Heart right ventricle (tissue), 16 donors: ENCODE measurements around the gene LENEP. TPM values are rescaled to one million over a fixed set of nuclear protein-coding genes. Genes with fewer than 3 reads are reported as not detected.

Experiments used
- ATAC-seq, 8 donors: fragments of 200-7000 bp; cut with Tn5 transposase; one replicate each; pipeline ENCODE4 v1.9.1; 2020; ENCODE audit warnings: mild to moderate bottlenecking in 8 of 8, moderate library complexity in 8 of 8, moderate number of reproducible peaks in 1 of 8
- DNase-seq, 2 donors: peaks; one replicate each; pipeline ENCODE4 v3.0.0-alpha.2; 2020
- H3K27ac ChIP-seq, 10 donors: fragments of 200-600 bp; sonication (generic) in 2 of 10; one replicate each; pipeline versions ENCODE4 v1.5.0 to v1.8.0; 2020 to 2022; ENCODE audit warnings: mild to moderate bottlenecking in 3 of 10
- H3K27me3 ChIP-seq, 7 donors: fragments of 200-600 bp; one replicate each; pipeline ENCODE4 v1.8.0; 2021 to 2022; ENCODE audit warnings: mild to moderate bottlenecking in 2 of 7
- H3K36me3 ChIP-seq, 9 donors: fragments of 200-600 bp; sonication (generic) in 1 of 9; one replicate each; pipeline versions ENCODE4 v1.5.0 to v1.8.0; 2020 to 2022; ENCODE audit warnings: mild to moderate bottlenecking in 2 of 9
- H3K4me1 ChIP-seq, 9 donors: fragments of 200-600 bp; sonication (generic) in 1 of 9; one replicate each; pipeline versions ENCODE4 v1.5.0 to v1.8.0; 2020 to 2022; ENCODE audit warnings: mild to moderate bottlenecking in 4 of 9
- H3K4me3 ChIP-seq, 10 donors: fragments of 200-600 bp; sonication (generic) in 2 of 10; one replicate each; pipeline versions ENCODE4 v1.5.0 to v1.8.0; 2020 to 2022; ENCODE audit warnings: mild to moderate bottlenecking in 7 of 10, moderate library complexity in 2 of 10
- H3K9me3 ChIP-seq, 11 donors: fragments of 200-600 bp in 10 of 11; sonication (generic) in 2 of 11; one replicate each; pipeline versions ENCODE4 v1.5.0 to v1.8.0; 2013 to 2022; ENCODE audit warnings: mild to moderate bottlenecking in 2 of 11, control low read depth in 1 of 11, moderate library complexity in 1 of 11
- WGBS, 2 donors: extraction: QIAGEN DNeasy Blood & Tissue Kit; methylation state at CpG; one replicate each; pipeline ENCODE4 v1.1.7; 2013; ENCODE audit warnings: inconsistent platforms in 1 of 2; 5-methylcytosine and 5-hydroxymethylcytosine counted together
- intact Hi-C, 10 donors: fragments of 100-400 bp; cut with DNase I; formaldehyde crosslinking; loops; one replicate each; pipeline versions ENCODE4 v1.11.1 to v1.14.2; 2022
- polyA plus RNA-seq, 2 donors: library from polyadenylated mRNA; stranded (reverse); fragments of 200-250 nt; gene quantifications; one replicate each; pipeline ENCODE4 v1.2.3, GENCODE V29; 2013
- total RNA-seq, 10 donors: library from RNA; stranded (reverse); fragmentation: NEBNext Ultra II Directional in 3 of 10; extraction: Animal tissue kit (Norgen Biotek cat#: 25700) in 3 of 10; gene quantifications; one replicate each; pipeline versions ENCODE4 v1.2.1 to v1.2.4, GENCODE V29; 2021 to 2023
- TF ChIP-seq, protein P1 (sequence below), 9 donors: fragments of 200-600 bp; sonication (generic) in 2 of 9; IDR thresholded peaks; one replicate each; pipeline versions ENCODE4 v1.5.0 to v1.8.0; 2021 to 2022; ENCODE audit warnings: antibody characterized with exemption in 9 of 9, mild to moderate bottlenecking in 5 of 9, moderate library complexity in 1 of 9
- donor health status: Arrhythmogenic right ventricular cardiomyopathy.
- donor health status: ischemic (EF 13 %, LVEDD 7.1; RV severe dilation, severe dysfunction).
- donor health status: healthy with polysubstance abuse.
- donor health status: DM: no; HTN: yes; CAD: no.
- donor health status: DM: no; HTN: no; CAD: no.
- donor health status: ischemic (EF 25% LVEDD 6.9; RV normal size, moderate dysfunction).
- donor health status: ischemic (EF 25% LVEDD 5.7; RV mildly dilated, moderate dysfunction).
- donor health status: healthy.
- donor health status: DM: yes; HTN: yes; CAD: no.
- donor health status: Ischemic cardiomyopathy.
- donor health status: ischemic (EF 35%, LVEDD 5.7; RV mildly dilated, moderate dysfunction).
- donor health status: nonischemic (EF 11% LVEDD 7.7; RV severe dilation, severe dysfunction).
- donor health status: DM: yes; HTN: yes; CAD: no.
- donor health status: PGD.
- donor health status: ischemic (EF 29% LVEDD 5.4; RV normal size, mild dysfunction).
- donor health status: nonischemic (EF 23%, LVEDD 6.1; RV moderate dilation, normal function).

The LENEP gene
- total and polyA plus RNA-seq, 12 donors = not detected

DNA sequence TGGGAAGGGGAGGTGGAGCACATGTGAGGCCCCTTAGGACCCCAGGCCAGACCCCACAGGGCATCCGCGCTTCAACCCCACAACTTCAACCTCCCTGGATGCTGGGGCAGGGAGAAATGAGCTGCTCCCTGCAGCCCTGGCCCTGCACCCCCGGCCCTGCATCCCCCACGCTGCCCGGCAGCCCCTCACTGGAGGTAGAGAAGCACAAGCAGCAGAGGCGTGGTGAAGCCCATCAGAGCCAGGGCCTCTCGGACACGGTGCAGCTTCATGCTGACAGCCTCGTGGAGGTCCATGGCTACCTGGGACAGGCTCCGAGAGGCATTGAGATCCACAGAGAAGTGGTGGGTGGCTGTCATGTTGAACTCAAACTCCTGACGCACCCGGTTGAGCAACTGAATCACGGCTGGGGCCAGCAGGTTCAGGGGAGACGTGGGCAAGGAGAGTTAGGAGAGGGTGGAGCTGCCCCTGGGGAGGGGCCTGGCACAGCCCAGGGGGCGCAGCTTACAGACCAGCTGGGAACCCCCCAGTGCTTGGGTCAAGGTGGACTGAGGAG lies 36.9 kb downstream of the LENEP start:
- Histone ChIP-seq H3K36me3 (no peaks in the 10 kb centered on the region), H3K4me1 (no peaks in the 10 kb centered on the region), H3K27ac (no peak overlapping the region), H3K4me3 (no peak overlapping the region), H3K9me3 (no peaks in the 10 kb centered on the region), H3K27me3 (no peaks in the 10 kb centered on the region)
- no peak for DNase-seq
- 90 to 93% methylated on average over 15 of the region's 15 CpGs for WGBS, 2 donors
- intact Hi-C loops = no loop called here
- peak in 1 of 8 donors; percentile 25 for ATAC-seq
- TF ChIP-seq, protein P1, sequence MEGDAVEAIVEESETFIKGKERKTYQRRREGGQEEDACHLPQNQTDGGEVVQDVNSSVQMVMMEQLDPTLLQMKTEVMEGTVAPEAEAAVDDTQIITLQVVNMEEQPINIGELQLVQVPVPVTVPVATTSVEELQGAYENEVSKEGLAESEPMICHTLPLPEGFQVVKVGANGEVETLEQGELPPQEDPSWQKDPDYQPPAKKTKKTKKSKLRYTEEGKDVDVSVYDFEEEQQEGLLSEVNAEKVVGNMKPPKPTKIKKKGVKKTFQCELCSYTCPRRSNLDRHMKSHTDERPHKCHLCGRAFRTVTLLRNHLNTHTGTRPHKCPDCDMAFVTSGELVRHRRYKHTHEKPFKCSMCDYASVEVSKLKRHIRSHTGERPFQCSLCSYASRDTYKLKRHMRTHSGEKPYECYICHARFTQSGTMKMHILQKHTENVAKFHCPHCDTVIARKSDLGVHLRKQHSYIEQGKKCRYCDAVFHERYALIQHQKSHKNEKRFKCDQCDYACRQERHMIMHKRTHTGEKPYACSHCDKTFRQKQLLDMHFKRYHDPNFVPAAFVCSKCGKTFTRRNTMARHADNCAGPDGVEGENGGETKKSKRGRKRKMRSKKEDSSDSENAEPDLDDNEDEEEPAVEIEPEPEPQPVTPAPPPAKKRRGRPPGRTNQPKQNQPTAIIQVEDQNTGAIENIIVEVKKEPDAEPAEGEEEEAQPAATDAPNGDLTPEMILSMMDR (IDR thresholded peaks at IDR 0.05) = no peak

DNA sequence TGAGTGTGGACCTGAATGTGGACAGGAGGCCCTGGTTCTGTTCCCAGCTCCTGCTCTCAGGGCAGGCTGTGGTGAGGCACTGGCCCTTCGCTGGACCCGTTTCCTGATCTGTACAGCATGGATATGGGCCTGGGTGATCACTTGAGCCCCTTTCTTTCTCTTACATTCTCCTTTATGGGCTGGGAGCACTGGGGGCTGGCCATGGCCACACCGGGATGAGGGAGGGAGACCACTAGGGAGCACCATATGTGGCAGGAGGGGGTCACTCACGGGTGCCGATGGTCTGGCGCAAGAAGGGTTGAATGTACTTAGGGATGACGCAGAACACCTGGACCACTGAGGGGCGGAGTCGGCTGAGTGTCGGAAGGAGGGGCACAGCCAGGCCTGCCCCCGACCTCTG lies 37.5 kb downstream of the LENEP start:
- Histone ChIP-seq H3K4me3 (no peak overlapping the region), H3K27me3 (no peaks in the 10 kb centered on the region), H3K9me3 (no peaks in the 10 kb centered on the region), H3K4me1 (peaks cover 0 to 2% (median 0%) of the 10 kb centered on the region in 9 donors), H3K27ac (no peak overlapping the region), H3K36me3 (no peaks in the 10 kb centered on the region)
- ATAC-seq (no peak), DNase-seq (no peak)
- 82 to 88% methylated on average over 11 of the region's 11 CpGs for WGBS, 2 donors
- TF ChIP-seq, protein P1 (IDR thresholded peaks at IDR 0.05) = no peak
- intact Hi-C loops = no loop called here

DNA sequence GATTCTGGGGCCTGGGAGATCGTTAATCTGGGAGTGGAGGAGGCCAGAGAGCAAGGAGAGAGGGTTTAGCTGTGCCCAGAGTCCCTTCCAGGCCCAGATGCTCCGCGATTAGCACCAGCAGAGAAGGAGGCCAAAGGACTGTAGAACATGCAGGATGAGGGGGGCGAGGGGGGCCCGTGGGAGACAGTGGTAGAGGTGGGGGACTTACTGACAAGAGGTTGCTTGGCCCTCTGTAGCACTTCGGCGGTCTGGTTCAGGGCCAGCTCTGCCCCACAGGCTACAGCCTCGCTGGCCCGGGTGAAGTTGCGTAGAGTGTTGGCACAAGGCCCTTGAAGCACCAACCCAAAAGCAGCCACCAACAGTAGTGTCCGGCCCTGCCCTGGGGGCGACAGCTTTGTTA lies 39.5 kb downstream of the LENEP start:
- no peak overlapping the region for H3K4me3 ChIP-seq
- 86 to 95% methylated on average over 12 of the region's 12 CpGs for WGBS, 2 donors
- no peak for DNase-seq
- no peaks in the 10 kb centered on the region for H3K27me3 ChIP-seq
- H3K27ac ChIP-seq = no peak overlapping the region
- H3K36me3 ChIP-seq = no peaks in the 10 kb centered on the region
- H3K9me3 ChIP-seq = no peaks in the 10 kb centered on the region
- no peak for ATAC-seq
- H3K4me1 ChIP-seq = peaks cover 0 to 14% (median 0%) of the 10 kb centered on the region in 9 donors
- intact Hi-C loops = no loop called here
- TF ChIP-seq, protein P1 (IDR thresholded peaks at IDR 0.05) = no peak

DNA sequence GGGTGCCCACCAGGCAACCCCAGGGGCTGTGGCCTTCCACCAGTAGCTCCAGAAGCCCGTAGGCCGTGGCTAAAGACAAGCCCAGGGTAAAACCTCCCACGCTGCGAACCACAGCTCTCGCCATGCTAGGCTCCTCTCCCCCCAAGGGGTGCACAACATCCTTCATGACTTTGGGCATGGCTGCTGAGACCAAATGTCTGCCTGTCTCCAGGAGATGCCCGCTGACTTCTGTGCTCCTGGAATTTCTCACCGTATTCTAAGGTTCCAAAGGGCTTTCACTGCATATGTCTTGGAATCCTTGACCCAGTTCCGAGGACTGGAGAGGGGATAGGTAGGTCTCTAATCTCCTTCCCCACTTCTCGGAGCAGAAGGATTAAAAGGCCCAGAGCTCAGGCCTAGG lies 40.1 kb downstream of the LENEP start, which contains the start of the genes DCST1 and DCST2:
Gene DCST1 (plus strand): TSS at position 301 of the 400 bp plus-strand sequence. CDS start 213 bp downstream, outside the sequence.
Gene DCST2 (minus strand): TSS at position 258 of the 400 bp plus-strand sequence. CDS start 80 bp downstream, at position 178.
- Histone ChIP-seq H3K27ac (no peak within 1 kb of the TSS), H3K4me3 (no peak within 1 kb of the TSS), H3K4me1 (peaks cover 0 to 18% (median 0%) of the 10 kb centered on the region in 9 donors), H3K9me3 (no peaks in the 10 kb centered on the region), H3K36me3 (no peaks in the 10 kb centered on the region), H3K27me3 (no peaks in the 10 kb centered on the region)
- WGBS, 2 donors = 95% methylated on average over 9 of the region's 9 CpGs
- TF ChIP-seq, protein P1 (IDR thresholded peaks at IDR 0.05) = no peak
- DNase-seq = no peak
- ATAC-seq = no peak
- intact Hi-C loops = no loop called here
